Measurements from ENCODE around the gene PPP1R9A.

PPP1R9A gene

GRCh38 chr7:95169678-95170077, 262.3 kb downstream of the PPP1R9A start:
- DNase-seq (ENCODE audit: extremely low read depth in 1 of 2, low read depth in 1 of 2) = no peak

GRCh38 chr7:95172420-95172819, 265.0 kb downstream of the PPP1R9A start:
- DNase-seq (ENCODE audit: extremely low read depth in 1 of 2, low read depth in 1 of 2) = no peak

GRCh38 chr7:95190515-95190914, 283.1 kb downstream of the PPP1R9A start:
- DNase-seq (ENCODE audit: extremely low read depth in 1 of 2, low read depth in 1 of 2) = no peak

- DNase-seq (ENCODE audit: extremely low read depth in 1 of 2, low read depth in 1 of 2) = no peak
These were observed 284.4 kb downstream of the PPP1R9A start for GRCh38 chr7:95191795-95192194.

DNA sequence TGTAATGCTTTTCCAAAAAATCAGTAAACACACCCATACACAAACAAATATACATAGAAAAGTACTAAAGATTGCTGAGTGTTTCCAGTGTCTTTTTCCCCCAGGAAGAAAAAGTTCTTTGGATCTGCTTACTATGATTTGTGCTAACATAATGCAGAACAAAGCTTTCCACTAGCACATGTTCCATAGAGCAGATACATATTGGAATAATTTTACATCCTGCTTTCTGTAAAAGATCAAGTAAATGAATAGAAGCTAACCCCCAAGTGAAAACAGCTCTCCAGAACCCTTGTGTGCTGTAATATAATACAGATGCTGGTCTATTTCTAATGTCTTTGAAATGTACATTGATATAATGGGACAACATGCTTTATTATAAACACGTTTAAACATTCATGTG, 291.5 kb downstream of the PPP1R9A start:
- DNase-seq (ENCODE audit: extremely low read depth in 1 of 2, low read depth in 1 of 2) = no peak

GRCh38 chr7:95199779-95200558, 292.6 kb downstream of the PPP1R9A start:
- no peak for DNase-seq (ENCODE audit: extremely low read depth in 1 of 2, low read depth in 1 of 2)

DNA sequence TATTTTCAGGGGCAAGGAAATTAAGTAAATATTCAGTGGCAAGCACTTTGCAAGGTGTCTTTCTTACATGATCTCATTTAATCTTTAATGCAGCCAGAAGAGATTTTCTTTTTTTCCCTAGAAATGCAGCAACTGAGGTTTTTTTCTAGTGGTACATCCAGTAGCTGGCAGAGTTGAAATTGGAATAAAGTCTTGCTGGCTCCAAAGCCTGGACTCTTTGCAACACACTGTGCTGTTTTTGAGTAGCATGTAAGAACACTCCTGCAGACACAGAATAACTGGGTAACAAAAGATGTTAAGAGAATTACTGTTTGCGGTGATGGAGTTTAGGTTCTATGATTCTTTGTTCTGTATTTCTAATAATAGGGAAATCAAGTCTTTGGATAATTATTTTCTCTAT, 293.3 kb downstream of the PPP1R9A start:
- DNase-seq (ENCODE audit: extremely low read depth in 1 of 2, low read depth in 1 of 2) = no peak

DNA sequence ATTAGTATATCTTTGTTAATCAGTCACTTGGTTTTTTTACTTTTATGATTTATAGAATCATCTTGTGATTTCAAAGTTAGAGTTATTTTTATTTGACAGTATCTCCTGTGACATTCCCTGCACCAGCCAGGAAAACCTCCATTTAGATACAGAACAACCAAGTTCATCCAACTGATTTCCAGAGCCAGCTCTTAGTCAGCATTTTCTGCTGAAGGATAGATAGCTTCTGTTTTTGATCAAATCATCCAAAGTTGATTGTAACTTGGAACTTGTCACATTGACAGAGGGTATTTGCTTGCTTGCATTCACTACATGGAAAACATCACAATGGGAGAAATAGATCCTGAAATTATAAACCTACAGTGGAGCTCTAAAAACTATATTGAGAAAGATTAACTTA, 294.3 kb downstream of the PPP1R9A start:
- DNase-seq (ENCODE audit: extremely low read depth in 1 of 2, low read depth in 1 of 2) = no peak

DNA sequence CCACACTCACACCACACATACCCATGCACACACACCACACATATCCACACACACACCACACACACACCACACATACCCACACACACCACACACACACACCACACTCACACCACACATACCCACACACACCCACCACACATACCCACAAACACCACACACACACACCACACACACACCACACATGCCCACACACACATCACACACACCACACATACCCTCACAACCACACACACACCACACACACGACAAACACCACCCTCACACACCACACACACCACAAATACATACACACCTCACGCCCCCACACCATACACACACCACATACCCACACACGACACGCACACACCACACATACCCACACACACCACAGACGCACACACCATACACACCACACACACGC, 297.2 kb downstream of the PPP1R9A start:
- DNase-seq (ENCODE audit: extremely low read depth in 1 of 2, low read depth in 1 of 2) = no peak

- DNase-seq (ENCODE audit: extremely low read depth in 1 of 2, low read depth in 1 of 2) = no peak
These were observed 298.4 kb downstream of the PPP1R9A start for GRCh38 chr7:95205665-95206225.

GRCh38 chr7:95209276-95209675, 301.9 kb downstream of the PPP1R9A start:
- no peak for DNase-seq (ENCODE audit: extremely low read depth in 1 of 2, low read depth in 1 of 2)

GRCh38 chr7:95209788-95210187, 302.4 kb downstream of the PPP1R9A start:
- DNase-seq (ENCODE audit: extremely low read depth in 1 of 2, low read depth in 1 of 2) = no peak

GRCh38 chr7:95213148-95213547, 305.8 kb downstream of the PPP1R9A start:
- DNase-seq (ENCODE audit: extremely low read depth in 1 of 2, low read depth in 1 of 2) = no peak

GRCh38 chr7:95213809-95214492, 306.6 kb downstream of the PPP1R9A start:
- DNase-seq (ENCODE audit: extremely low read depth in 1 of 2, low read depth in 1 of 2) = no peak

GRCh38 chr7:95219721-95220120, 312.3 kb downstream of the PPP1R9A start:
- DNase-seq (ENCODE audit: extremely low read depth in 1 of 2, low read depth in 1 of 2) = no peak

DNA sequence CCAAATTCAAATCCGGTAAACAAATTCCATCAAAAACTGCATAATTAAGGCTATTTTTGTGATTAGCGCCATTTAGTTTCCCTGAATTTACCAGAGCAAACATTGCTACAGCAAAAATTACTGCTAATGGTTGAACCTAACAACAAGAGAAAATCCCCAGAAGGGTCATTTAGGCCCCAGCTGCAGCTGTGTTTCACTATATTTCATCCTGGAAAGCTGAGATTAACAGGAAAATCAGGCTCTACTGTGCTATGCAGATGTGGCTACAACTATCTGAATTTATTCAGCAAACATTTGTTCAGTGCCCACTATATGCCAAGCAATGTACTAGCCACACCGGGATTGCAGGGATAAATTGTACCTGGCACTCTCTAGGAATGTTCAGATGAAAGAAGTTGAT, 312.9 kb downstream of the PPP1R9A start:
- no peak for DNase-seq (ENCODE audit: extremely low read depth in 1 of 2, low read depth in 1 of 2)

GRCh38 chr7:95225301-95225700, 317.9 kb downstream of the PPP1R9A start:
- no peak for DNase-seq (ENCODE audit: extremely low read depth in 1 of 2, low read depth in 1 of 2)

- DNase-seq (ENCODE audit: extremely low read depth in 1 of 2, low read depth in 1 of 2) = no peak
These were observed 321.9 kb downstream of the PPP1R9A start for GRCh38 chr7:95229301-95229700.

GRCh38 chr7:95238252-95238943, 331.0 kb downstream of the PPP1R9A start:
- no peak for DNase-seq (ENCODE audit: extremely low read depth in 1 of 2, low read depth in 1 of 2)

GRCh38 chr7:95240921-95241320, 333.5 kb downstream of the PPP1R9A start:
- DNase-seq (ENCODE audit: extremely low read depth in 1 of 2, low read depth in 1 of 2) = no peak

DNA sequence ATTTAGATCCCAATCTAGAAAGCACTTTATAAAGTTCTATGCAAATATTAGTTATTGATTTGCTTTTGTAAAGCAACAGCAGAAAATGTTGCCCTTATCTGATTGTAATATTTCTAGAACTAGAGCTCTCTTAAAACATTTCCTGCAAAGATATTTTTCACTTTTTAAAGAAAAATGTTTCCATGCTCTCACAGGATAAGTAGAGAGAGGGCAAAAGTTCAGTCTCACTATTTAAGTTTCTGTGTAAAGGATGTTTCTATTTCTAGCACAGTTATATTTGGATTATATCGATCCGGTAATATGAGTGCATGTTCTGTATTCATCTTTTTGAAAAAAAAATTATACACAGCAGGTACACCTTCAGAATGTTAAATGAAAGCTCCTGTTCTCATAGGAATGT, 334.9 kb downstream of the PPP1R9A start:
- DNase-seq (ENCODE audit: extremely low read depth in 1 of 2, low read depth in 1 of 2) = no peak

- DNase-seq (ENCODE audit: extremely low read depth in 1 of 2, low read depth in 1 of 2) = no peak
These were observed 337.2 kb downstream of the PPP1R9A start for GRCh38 chr7:95244616-95245015.

Measured in activated CD8-positive, alpha-beta memory T cell treated with anti-CD3 and anti-CD28 coated beads for 1 hour (primary cell).